Neural progenitor cell (in vitro differentiated cells): Measurements from ENCODE around the gene MSH6. TPM values are rescaled to one million over a fixed set of nuclear protein-coding genes. Genes with fewer than 3 reads are reported as not detected.

Experiments
- DNase-seq: peaks from one replicate; pipeline ENCODE4 v3.0.0-alpha.2; 2016; ENCODE audit warnings: low spot score
- H2AFZ ChIP-seq: fragments of 200-600 bp; sonication (generic); replicated peaks from 2 replicates; pipeline ENCODE4 v1.6.1; 2016; ENCODE audit warnings: antibody characterized with exemption
- H3F3A ChIP-seq: fragments of 200-600 bp; sonication (generic); 2 replicates; pipeline ENCODE4 v1.6.1; 2016; ENCODE audit warnings: antibody characterized with exemption, low read depth
- H3K27ac ChIP-seq: fragments of 200-600 bp; sonication (generic); 2 replicates; pipeline ENCODE4 v1.5.1; 2016; ENCODE audit warnings: mild to moderate bottlenecking
- H3K27me3 ChIP-seq: fragments of 200-600 bp; sonication (generic); 2 replicates; pipeline ENCODE4 v1.6.1; 2016; ENCODE audit warnings: mild to moderate bottlenecking, moderate library complexity
- H3K36me3 ChIP-seq: fragments of 200-600 bp; sonication (generic); 2 replicates; pipeline ENCODE4 v1.5.1; 2016
- H3K4me1 ChIP-seq: fragments of 200-600 bp; sonication (generic); 2 replicates; pipeline ENCODE4 v1.6.1; 2016; ENCODE audit warnings: mixed run types
- H3K4me2 ChIP-seq: fragments of 200-600 bp; sonication (generic); 2 replicates; pipeline ENCODE4 v1.6.1; 2016
- H3K4me3 ChIP-seq: fragments of 200-600 bp; sonication (generic); 2 replicates; pipeline ENCODE4 v1.5.1; 2016
- H3K79me2 ChIP-seq: fragments of 200-600 bp; sonication (generic); 2 replicates; pipeline ENCODE4 v1.6.1; 2016; ENCODE audit warnings: low read depth
- H3K9ac ChIP-seq: fragments of 200-600 bp; sonication (generic); 2 replicates; pipeline ENCODE4 v1.6.1; 2016
- H3K9me3 ChIP-seq: fragments of 200-600 bp; sonication (generic); 2 replicates; pipeline ENCODE4 v1.5.1; 2016; ENCODE audit warnings: low read depth
- H4K20me1 ChIP-seq: fragments of 200-600 bp; sonication (generic); 2 replicates; pipeline ENCODE4 v1.6.1; 2016; ENCODE audit warnings: low read depth
- H3K27ac Mint-ChIP-seq: 3 replicates; pipeline ENCODE4 v1.8.0; 2021; ENCODE audit warnings: mixed read lengths
- H3K27me3 Mint-ChIP-seq: 2 replicates; pipeline ENCODE4 v1.8.0; 2022; ENCODE audit warnings: low read depth, mild to moderate bottlenecking, inconsistent platforms, moderate library complexity, mixed read lengths; ENCODE audit not compliant: insufficient read depth
- H3K36me3 Mint-ChIP-seq: 3 replicates; pipeline ENCODE4 v1.8.0; 2021; ENCODE audit warnings: mixed read lengths
- H3K4me1 Mint-ChIP-seq: 3 replicates; pipeline ENCODE4 v1.8.0; 2021; ENCODE audit warnings: mixed read lengths
- H3K4me3 Mint-ChIP-seq: 3 replicates; pipeline ENCODE4 v1.8.0; 2021; ENCODE audit warnings: mild to moderate bottlenecking, moderate library complexity, mixed read lengths
- H3K9me3 Mint-ChIP-seq: 3 replicates; pipeline ENCODE4 v1.8.0; 2020; ENCODE audit warnings: mixed read lengths
- CTCF ChIP-seq: fragments of 200-600 bp; sonication (generic); IDR thresholded peaks from 2 replicates; pipeline ENCODE4 v1.5.1; 2017; ENCODE audit warnings: antibody characterized with exemption, mild to moderate bottlenecking
- EZH2 ChIP-seq: fragments of 200-600 bp; sonication (generic); IDR thresholded peaks from 2 replicates; pipeline ENCODE4 v1.6.1; 2017; ENCODE audit warnings: antibody characterized with exemption, mild to moderate bottlenecking, moderate library complexity
- EZH2phosphoT487 ChIP-seq: fragments of 200-600 bp; sonication (generic); IDR thresholded peaks from 2 replicates; pipeline ENCODE4 v1.6.1; 2017; ENCODE audit warnings: antibody characterized with exemption
- total RNA-seq: library from RNA; depleted of rRNA; stranded (reverse); fragments of >200 nt; gene quantifications from 2 replicates; pipeline ENCODE4 v1.2.3, GENCODE V29; 2015; ENCODE audit warnings: low replicate concordance

The MSH6 gene
- total RNA-seq, 1 donor from 2014 or later: 276 TPM

GRCh38 chr2:47799031-47799609 is 16.2 kb downstream of the MSH6 start:
- Histone ChIP-seq H3K4me2 (no peak overlapping the region), H3K4me3 (no peak overlapping the region), H3K4me1 (no peaks in the 10 kb centered on the region), H3K9me3 (no peaks in the 10 kb centered on the region), H3K9ac (no peak overlapping the region), H3K36me3 (peaks cover 69% of the 10 kb centered on the region), H3K27ac (no peak overlapping the region), H4K20me1 (peaks cover 95% of the 10 kb centered on the region), H2AFZ (no peak overlapping the region), H3K27me3 (no peaks in the 10 kb centered on the region), H3F3A (peaks cover 64% of the 10 kb centered on the region), H3K79me2 (peaks cover 100% of the 10 kb centered on the region)
- H3K27ac Mint-ChIP-seq: no peak overlapping the region
- peaks cover 14% of the 10 kb centered on the region for H3K9me3 Mint-ChIP-seq
- no peak overlapping the region for H3K4me3 Mint-ChIP-seq
- H3K27me3 Mint-ChIP-seq: peaks cover 4% of the 10 kb centered on the region
- no peak for DNase-seq
- peaks cover 79% of the 10 kb centered on the region for H3K36me3 Mint-ChIP-seq
- no peak for TF ChIP-seq EZH2phosphoT487
- TF ChIP-seq EZH2: no peak
- no peak for TF ChIP-seq CTCF
- no peaks in the 10 kb centered on the region for H3K4me1 Mint-ChIP-seq

GRCh38 chr2:47801118-47801517 is 18.2 kb downstream of the MSH6 start:
- Histone ChIP-seq H2AFZ (no peak overlapping the region), H3K79me2 (peaks cover 80% of the 10 kb centered on the region), H3K4me1 (no peaks in the 10 kb centered on the region), H3K9ac (no peak overlapping the region), H3K27me3 (no peaks in the 10 kb centered on the region), H3K4me2 (no peak overlapping the region), H3K36me3 (peaks cover 64% of the 10 kb centered on the region), H3F3A (peaks cover 80% of the 10 kb centered on the region), H3K4me3 (no peak overlapping the region), H3K27ac (no peak overlapping the region), H4K20me1 (peaks cover 92% of the 10 kb centered on the region), H3K9me3 (no peaks in the 10 kb centered on the region)
- no peak overlapping the region for H3K4me3 Mint-ChIP-seq
- H3K27ac Mint-ChIP-seq: no peak overlapping the region
- H3K36me3 Mint-ChIP-seq: peaks cover 80% of the 10 kb centered on the region
- peaks cover 4% of the 10 kb centered on the region for H3K27me3 Mint-ChIP-seq
- H3K4me1 Mint-ChIP-seq: no peaks in the 10 kb centered on the region
- no peak for DNase-seq
- TF ChIP-seq EZH2phosphoT487: no peak
- TF ChIP-seq CTCF: no peak
- TF ChIP-seq EZH2: no peak
- H3K9me3 Mint-ChIP-seq: peaks cover 14% of the 10 kb centered on the region

GRCh38 chr2:47803363-47803762 is 20.4 kb downstream of the MSH6 start:
- H3K27ac ChIP-seq: no peak overlapping the region
- H3K4me2 ChIP-seq: no peak overlapping the region
- no peak overlapping the region for H3K4me3 ChIP-seq
- H3K4me1 ChIP-seq: no peaks in the 10 kb centered on the region
- no peaks in the 10 kb centered on the region for H3K27me3 ChIP-seq
- no peak overlapping the region for H3K9ac ChIP-seq
- no peak for DNase-seq
- TF ChIP-seq EZH2phosphoT487 (no peak), EZH2 (no peak), CTCF (no peak)
- H3K9me3 Mint-ChIP-seq: peaks cover 14% of the 10 kb centered on the region
- H3K27ac Mint-ChIP-seq: no peak overlapping the region
- H3K4me1 Mint-ChIP-seq: no peaks in the 10 kb centered on the region
- H3F3A ChIP-seq: peaks cover 86% of the 10 kb centered on the region
- no peak overlapping the region for H2AFZ ChIP-seq
- no peak overlapping the region for H3K4me3 Mint-ChIP-seq
- peaks cover 72% of the 10 kb centered on the region for H3K36me3 Mint-ChIP-seq
- peaks cover 4% of the 10 kb centered on the region for H3K27me3 Mint-ChIP-seq
- H3K36me3 ChIP-seq: peaks cover 76% of the 10 kb centered on the region
- peaks cover 83% of the 10 kb centered on the region for H4K20me1 ChIP-seq
- peaks cover 58% of the 10 kb centered on the region for H3K79me2 ChIP-seq
- no peaks in the 10 kb centered on the region for H3K9me3 ChIP-seq
